Gastrocnemius medialis (tissue), 4 donors: ENCODE results near the gene SCRG1. TPM values are rescaled to one million over a fixed set of nuclear protein-coding genes. Genes with fewer than 3 reads are reported as not detected.
A peak's percentile ranks its signal among the peaks of the same experiment; 100 is the strongest.

Source experiments
- ATAC-seq, 2 donors: fragments of 150-250 bp; one replicate each; pipeline ENCODE4 v1.9.1; 2016
- DNase-seq, 2 donors: peaks; one replicate each; pipeline ENCODE4 v3.0.0-alpha.2; 2019
- H3K27ac ChIP-seq, 4 donors: fragments of 200-600 bp; sonication (generic); 1 replicate in 1 of 4; 2 replicates in 3 of 4; pipeline ENCODE4 v1.5.1; 2016 to 2018; ENCODE audit warnings: mild to moderate bottlenecking in 2 of 4, moderate library complexity in 1 of 4
- H3K27me3 ChIP-seq, 3 donors: fragments of 200-600 bp; sonication (generic) in 2 of 3; 1 replicate in 1 of 3; 2 replicates in 2 of 3; pipeline versions ENCODE4 v1.5.1 to v1.6.0; 2016 to 2019; ENCODE audit warnings: mild to moderate bottlenecking in 1 of 3, moderate library complexity in 1 of 3
- H3K36me3 ChIP-seq, 2 donors: fragments of 200-600 bp; sonication (generic) in 1 of 2; one replicate each; pipeline ENCODE4 v1.5.1; 2017 to 2018
- H3K4me1 ChIP-seq, 2 donors: fragments of 200-600 bp; sonication (generic) in 1 of 2; one replicate each; pipeline ENCODE4 v1.5.1; 2016 to 2017; ENCODE audit warnings: mild to moderate bottlenecking in 2 of 2
- H3K4me3 ChIP-seq, 4 donors: fragments of 200-600 bp; sonication (generic) in 3 of 4; 1 replicate in 1 of 4; 2 replicates in 3 of 4; pipeline ENCODE4 v1.5.1; 2016 to 2019; ENCODE audit warnings: mild to moderate bottlenecking in 2 of 4
- H3K9me3 ChIP-seq, 3 donors: fragments of 200-600 bp; sonication (generic) in 2 of 3; 1 replicate in 1 of 3; 2 replicates in 2 of 3; pipeline ENCODE4 v1.5.1; 2016 to 2019
- CTCF ChIP-seq, 5 experiments: fragments of 450-650 bp in 3 of 5; fragments of 200-600 bp in 2 of 5; sonication (generic) in 2 of 5; IDR thresholded peaks in 4 of 5; conservative IDR thresholded peaks in 1 of 5; 1 replicate in 4 of 5; 2 replicates in 1 of 5; pipeline ENCODE4 v1.5.1; 2016 to 2019; ENCODE audit warnings: antibody characterized with exemption in 5 of 5, mild to moderate bottlenecking in 3 of 5, moderate library complexity in 3 of 5
- POLR2A ChIP-seq, 2 donors: fragments of 450-650 bp; IDR thresholded peaks; one replicate each; pipeline ENCODE4 v1.6.1; 2017; ENCODE audit warnings: antibody characterized with exemption in 2 of 2, mild to moderate bottlenecking in 2 of 2, moderate library complexity in 2 of 2
- in situ Hi-C, 4 donors: fragments of 200-750 bp; cut with MboI; loops; one replicate each; pipeline versions ENCODE4 v1.15.0 to v1.8.0; 2017; ENCODE audit warnings: low sequenced_read_pairs in 4 of 4
- intact Hi-C: fragments of 100-400 bp; cut with DNase I; formaldehyde crosslinking; loops from one replicate; pipeline ENCODE4 v1.15.1; 2023; ENCODE audit warnings: low total_unique reads
- total RNA-seq, 4 donors: library from RNA; depleted of rRNA; stranded (reverse); fragments of >200 nt; gene quantifications; one replicate each; pipeline versions ENCODE4 v1.1.0 to v1.2.3, GENCODE V29; 2016

SCRG1 gene
- total RNA-seq, 4 donors from 2014 or later = not detected

GRCh38 chr4:173345648-173346047, 53.3 kb downstream of the SCRG1 start:
- Histone ChIP-seq H3K4me1 (no peaks in the 10 kb centered on the region), H3K36me3 (no peaks in the 10 kb centered on the region), H3K4me3 (no peak overlapping the region), H3K27me3 (no peaks in the 10 kb centered on the region), H3K27ac (no peak overlapping the region), H3K9me3 (no peaks in the 10 kb centered on the region)
- TF ChIP-seq POLR2A (IDR thresholded peaks at IDR 0.05) = no peak
- TF ChIP-seq CTCF (IDR thresholded peaks at IDR 0.05 in 4 of 5, conservative IDR thresholded peaks at IDR 0.05 in 1 of 5) = no peak
- in situ Hi-C loops = loop anchor here in 1 of 4 donors (25.0 kb wide), 1 partner anchor 942 kb away; the partner anchor contains the start of genes CEP44 and FBXO8
- intact Hi-C loops = no loop called here
- ATAC-seq (no peak), DNase-seq (no peak)

- no peaks in the 10 kb centered on the region for H3K4me1 ChIP-seq
- ATAC-seq (no peak), DNase-seq (no peak)
- no peaks in the 10 kb centered on the region for H3K9me3 ChIP-seq
- no peaks in the 10 kb centered on the region for H3K36me3 ChIP-seq
- no peak overlapping the region for H3K4me3 ChIP-seq
- H3K27me3 ChIP-seq = no peaks in the 10 kb centered on the region
- intact Hi-C loops = no loop called here
- in situ Hi-C loops = loop anchor here in 1 of 4 donors (25.0 kb wide), 1 partner anchor 943 kb away; the partner anchor contains the start of genes CEP44 and FBXO8
- H3K27ac ChIP-seq = no peak overlapping the region
- TF ChIP-seq POLR2A (IDR thresholded peaks at IDR 0.05) (no peak), CTCF (IDR thresholded peaks at IDR 0.05 in 4 of 5, conservative IDR thresholded peaks at IDR 0.05 in 1 of 5) (no peak)
Measured at GRCh38 chr4:173343832-173344397, 55.0 kb downstream of the SCRG1 start.

- Histone ChIP-seq H3K36me3 (peaks cover 0 to 2% of the 10 kb centered on the region in 2 donors), H3K9me3 (no peaks in the 10 kb centered on the region), H3K4me1 (peaks cover 8 to 14% of the 10 kb centered on the region in 2 donors), H3K27me3 (no peaks in the 10 kb centered on the region), H3K4me3 (no peak overlapping the region), H3K27ac (no peak overlapping the region)
- no peak for DNase-seq
- in situ Hi-C loops = loop anchor here in 2 of 4 donors (5.0 to 25.0 kb wide), 3 partner anchors 35 to 950 kb away; partner anchors contain the start of genes CEP44 (in 1 of the 2), FBXO8 (in 1 of the 2) and SAP30 (in 1 of the 2)
- ATAC-seq = no peak
- TF ChIP-seq POLR2A (IDR thresholded peaks at IDR 0.05) (no peak), CTCF (IDR thresholded peaks at IDR 0.05 in 4 of 5, conservative IDR thresholded peaks at IDR 0.05 in 1 of 5) (no peak)
- intact Hi-C loops = no loop called here
Measured at GRCh38 chr4:173337463-173337862, 61.5 kb downstream of the SCRG1 start.

DNA sequence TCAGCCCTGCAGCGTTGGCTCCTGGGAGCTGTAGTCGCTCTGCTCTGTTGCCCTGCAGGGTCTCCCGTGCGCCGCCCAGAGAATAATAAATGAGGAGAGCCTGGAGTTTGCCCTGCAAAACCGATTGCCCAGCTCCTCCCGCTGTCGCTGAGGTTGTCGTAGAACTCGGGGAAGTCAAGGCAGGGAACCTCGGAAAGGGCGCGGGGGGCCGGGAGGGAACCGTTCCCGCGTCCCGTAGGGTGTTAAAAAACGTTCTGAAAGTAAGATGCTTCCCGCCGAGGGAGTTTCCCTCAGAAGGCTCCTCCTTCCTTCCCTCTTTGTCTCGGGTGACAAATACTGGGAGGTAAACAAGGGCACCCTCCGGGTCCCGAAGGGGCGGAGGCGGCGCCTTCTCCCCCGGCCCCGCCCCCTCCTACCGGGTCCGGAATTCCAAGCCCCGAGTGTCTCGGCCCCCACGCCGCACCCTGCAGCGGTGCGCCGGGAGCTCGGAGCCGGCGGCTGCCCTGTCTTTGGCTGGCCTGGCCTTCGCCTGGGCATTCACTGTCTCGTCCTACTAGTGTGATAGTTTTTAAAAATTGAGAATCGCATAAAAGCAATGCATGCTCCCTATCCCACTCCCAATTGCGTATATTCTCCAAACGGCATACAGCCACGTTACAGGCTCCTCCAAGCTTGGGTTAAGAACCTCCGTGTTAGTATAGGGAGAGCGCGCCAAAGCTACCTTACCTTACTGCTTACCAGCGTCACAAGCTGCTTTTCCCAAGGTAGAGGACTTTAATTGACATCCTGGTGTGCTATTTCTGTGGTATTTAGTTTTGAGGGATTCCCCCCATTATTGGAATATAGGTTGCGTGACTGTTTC, 63.8 kb downstream of the SCRG1 start:
- peaks cover 8 to 20% of the 10 kb centered on the region in 2 donors for H3K4me1 ChIP-seq
- H3K9me3 ChIP-seq = no peaks in the 10 kb centered on the region
- H3K36me3 ChIP-seq = peaks cover 0 to 17% of the 10 kb centered on the region in 2 donors
- H3K27ac ChIP-seq = peak overlapping the region; percentile 13 to 99 (median 96)
- H3K27me3 ChIP-seq = no peaks in the 10 kb centered on the region
- DNase-seq = peak; percentile 32 to 35
- peak overlapping the region; percentile 83 to 96 (median 87) for H3K4me3 ChIP-seq
- in situ Hi-C loops (loop anchor here in 2 of 4 donors (5.0 to 25.0 kb wide), 3 partner anchors 37 to 952 kb away; partner anchors contain the start of genes CEP44 (in 1 of the 2), FBXO8 (in 1 of the 2) and SAP30 (in 1 of the 2)), intact Hi-C loops (loop anchor here (1.0 to 2.0 kb wide), 2 partner anchors 36 to 948 kb away; partner anchors contain the start of genes CEP44 and FBXO8)
- peak; percentile 30 to 31 for ATAC-seq
- TF ChIP-seq POLR2A (IDR thresholded peaks at IDR 0.05) (no peak), CTCF (IDR thresholded peaks at IDR 0.05 in 4 of 5, conservative IDR thresholded peaks at IDR 0.05 in 1 of 5) (no peak)

Other genes starting within 250 kb of the SCRG1 start
- 1 to 10 TPM in 2 of 4 donors, under 1 TPM in 2; 0.91 to 2.8 (median 1.1) TPM for gene GALNT7, start 230.3 kb downstream of the SCRG1 start, total RNA-seq
- 10 to 100 TPM in 3 of 4 donors, 1 to 10 TPM in 1; 4.1 to 61.6 (median 21.2) TPM for gene HMGB2, start 64.8 kb downstream of the SCRG1 start, total RNA-seq
- 10 to 100 TPM; 13.3 to 24.8 (median 18.2) TPM for gene SAP30, start 28.2 kb downstream of the SCRG1 start, total RNA-seq
- 1 to 10 TPM in 1 of 4 donors, under 1 TPM in 3; 0.66 to 2.4 (median 0.89) TPM for gene HAND2, start 131.1 kb upstream of the SCRG1 start, total RNA-seq